Muscle of leg (tissue), 11 donors: ENCODE results near the gene THOC5. TPM values are rescaled to one million over a fixed set of nuclear protein-coding genes. Genes with fewer than 3 reads are reported as not detected.

Source experiments
- DNase-seq: peaks from one replicate; pipeline ENCODE4 v3.0.0; 2013
- H3K27ac ChIP-seq: one replicate; pipeline ENCODE4 v1.5.1; 2013; ENCODE audit warnings: mild to moderate bottlenecking, low read length, control low read depth
- H3K27me3 ChIP-seq: one replicate; pipeline ENCODE4 v1.6.1; 2013; ENCODE audit warnings: low read length; ENCODE audit not compliant: control insufficient read depth, insufficient read depth
- H3K36me3 ChIP-seq: one replicate; pipeline ENCODE4 v1.6.1; 2013; ENCODE audit warnings: low read length; ENCODE audit not compliant: control insufficient read depth, insufficient read depth
- H3K4me1 ChIP-seq: one replicate; pipeline ENCODE4 v1.6.1; 2013; ENCODE audit warnings: low read length; ENCODE audit not compliant: control insufficient read depth, insufficient read depth
- H3K4me3 ChIP-seq: one replicate; pipeline ENCODE4 v1.5.1; 2013; ENCODE audit warnings: low read length, control low read depth
- H3K9me3 ChIP-seq: replicated peaks from 2 replicates; pipeline ENCODE4 v1.6.1; 2013; ENCODE audit warnings: low read depth, low read length; ENCODE audit not compliant: control insufficient read depth
- WGBS: methylation state at CpG from one replicate; pipeline ENCODE4 v1.1.5; 2013; ENCODE audit warnings: missing lambda C conversion rate; ENCODE audit not compliant: insufficient coverage; 5-methylcytosine and 5-hydroxymethylcytosine counted together
- polyA plus RNA-seq, 8 donors: library from polyadenylated mRNA; unstranded; fragments of 120-200 nt; gene quantifications; one replicate each; pipeline versions ENCODE4 v1.2.1 to v1.2.3, GENCODE V29; 2013; ENCODE audit warnings: inconsistent platforms in 1 of 8, low replicate concordance in 1 of 8; ENCODE audit not compliant: insufficient read length in 8 of 8, insufficient read depth in 1 of 8
- total RNA-seq: library from RNA; stranded (reverse); fragments of 120-200 nt; gene quantifications from one replicate; pipeline ENCODE4 v1.2.4, GENCODE V29; 2013

The THOC5 gene
- total and polyA plus RNA-seq, 9 donors = 18.9 to 28.4 (median 22.3) TPM

GRCh38 chr22:29487426-29487986, 66.1 kb downstream of the THOC5 start:
- WGBS = 92% methylated on average over 2 of the region's 6 CpGs
- Histone ChIP-seq H3K9me3 (no peaks in the 10 kb centered on the region), H3K27ac (no peak overlapping the region), H3K4me3 (no peak overlapping the region), H3K4me1 (no peaks in the 10 kb centered on the region), H3K27me3 (peaks cover 5% of the 10 kb centered on the region), H3K36me3 (no peaks in the 10 kb centered on the region)
- no peak for DNase-seq

GRCh38 chr22:29485448-29485847, 68.1 kb downstream of the THOC5 start:
- no peak overlapping the region for H3K4me3 ChIP-seq
- WGBS = 90% methylated on average over 8 of the region's 8 CpGs

GRCh38 chr22:29484642-29485041, 68.9 kb downstream of the THOC5 start:
- H3K36me3 ChIP-seq = no peaks in the 10 kb centered on the region
- no peak overlapping the region for H3K27ac ChIP-seq
- peaks cover 32% of the 10 kb centered on the region for H3K27me3 ChIP-seq
- H3K4me3 ChIP-seq = no peak overlapping the region
- no peak for DNase-seq
- H3K9me3 ChIP-seq = no peaks in the 10 kb centered on the region
- no CpG with 5 or more reads among the region's 3 CpGs for WGBS
- peaks cover 17% of the 10 kb centered on the region for H3K4me1 ChIP-seq

More at GRCh38 chr22:29485448-29485847, 68.1 kb downstream of the THOC5 start:
- Histone ChIP-seq H3K27ac (no peak overlapping the region), H3K27me3 (peaks cover 24% of the 10 kb centered on the region), H3K36me3 (no peaks in the 10 kb centered on the region), H3K4me1 (peaks cover 11% of the 10 kb centered on the region), H3K9me3 (no peaks in the 10 kb centered on the region)
- no peak for DNase-seq

GRCh38 chr22:29483254-29483653, 70.3 kb downstream of the THOC5 start:
- H3K36me3 ChIP-seq = no peaks in the 10 kb centered on the region
- peaks cover 46% of the 10 kb centered on the region for H3K27me3 ChIP-seq
- H3K4me3 ChIP-seq = no peak overlapping the region
- H3K9me3 ChIP-seq = no peaks in the 10 kb centered on the region
- H3K27ac ChIP-seq = no peak overlapping the region
- 93% methylated on average over 11 of the region's 13 CpGs for WGBS
- no peak for DNase-seq
- peaks cover 17% of the 10 kb centered on the region for H3K4me1 ChIP-seq

GRCh38 chr22:29482726-29483125, 70.8 kb downstream of the THOC5 start:
- no peak for DNase-seq
- Histone ChIP-seq H3K9me3 (no peaks in the 10 kb centered on the region), H3K36me3 (no peaks in the 10 kb centered on the region), H3K27me3 (peaks cover 51% of the 10 kb centered on the region), H3K4me3 (no peak overlapping the region), H3K27ac (no peak overlapping the region), H3K4me1 (peaks cover 17% of the 10 kb centered on the region)
- 100% methylated on average over 3 of the region's 7 CpGs for WGBS

- Histone ChIP-seq H3K27ac (no peak overlapping the region), H3K9me3 (no peaks in the 10 kb centered on the region), H3K36me3 (no peaks in the 10 kb centered on the region), H3K27me3 (peaks cover 55% of the 10 kb centered on the region), H3K4me1 (peaks cover 17% of the 10 kb centered on the region), H3K4me3 (no peak overlapping the region)
- 61% methylated on average over 9 of the region's 11 CpGs for WGBS
- DNase-seq = no peak
Observed at GRCh38 chr22:29482253-29482652, 71.3 kb downstream of the THOC5 start.

DNA sequence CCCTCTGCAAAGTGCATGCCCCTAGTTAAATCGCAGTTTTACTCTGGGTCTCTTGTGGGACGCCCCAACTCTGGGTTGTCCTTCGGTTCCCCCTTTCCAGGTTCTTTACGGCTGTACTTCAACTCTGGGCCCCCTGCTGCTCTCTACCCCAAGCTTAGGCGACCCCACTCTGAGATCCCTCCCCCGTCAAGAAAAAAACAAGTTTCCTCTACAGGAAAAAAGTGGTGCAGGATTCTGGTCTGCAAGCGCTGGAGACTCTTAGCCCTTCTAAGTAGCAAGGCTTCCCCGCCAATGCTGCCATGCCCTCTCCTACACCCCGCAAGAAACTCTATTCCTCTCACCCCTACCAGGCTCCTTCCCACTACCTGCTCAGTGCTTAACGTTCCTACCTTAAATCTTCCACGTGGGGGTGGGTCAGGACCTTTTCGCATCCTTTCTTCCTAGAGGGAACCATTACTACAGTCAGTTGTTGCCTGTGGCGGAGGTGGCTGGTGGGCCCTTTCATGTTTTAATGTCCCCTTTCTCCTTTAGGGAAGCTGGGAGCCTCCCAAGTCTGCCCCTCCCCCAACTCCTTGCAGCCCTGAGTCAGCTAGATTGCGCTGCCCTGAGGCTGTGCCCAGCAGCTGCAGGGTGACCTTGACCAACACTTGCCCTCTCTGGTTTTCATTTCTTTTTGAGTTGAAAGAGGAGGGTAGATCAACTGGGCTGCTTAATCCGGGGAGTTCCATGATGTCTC, 72.1 kb downstream of the THOC5 start:
- WGBS = 4% methylated on average over 13 of the region's 15 CpGs

DNA sequence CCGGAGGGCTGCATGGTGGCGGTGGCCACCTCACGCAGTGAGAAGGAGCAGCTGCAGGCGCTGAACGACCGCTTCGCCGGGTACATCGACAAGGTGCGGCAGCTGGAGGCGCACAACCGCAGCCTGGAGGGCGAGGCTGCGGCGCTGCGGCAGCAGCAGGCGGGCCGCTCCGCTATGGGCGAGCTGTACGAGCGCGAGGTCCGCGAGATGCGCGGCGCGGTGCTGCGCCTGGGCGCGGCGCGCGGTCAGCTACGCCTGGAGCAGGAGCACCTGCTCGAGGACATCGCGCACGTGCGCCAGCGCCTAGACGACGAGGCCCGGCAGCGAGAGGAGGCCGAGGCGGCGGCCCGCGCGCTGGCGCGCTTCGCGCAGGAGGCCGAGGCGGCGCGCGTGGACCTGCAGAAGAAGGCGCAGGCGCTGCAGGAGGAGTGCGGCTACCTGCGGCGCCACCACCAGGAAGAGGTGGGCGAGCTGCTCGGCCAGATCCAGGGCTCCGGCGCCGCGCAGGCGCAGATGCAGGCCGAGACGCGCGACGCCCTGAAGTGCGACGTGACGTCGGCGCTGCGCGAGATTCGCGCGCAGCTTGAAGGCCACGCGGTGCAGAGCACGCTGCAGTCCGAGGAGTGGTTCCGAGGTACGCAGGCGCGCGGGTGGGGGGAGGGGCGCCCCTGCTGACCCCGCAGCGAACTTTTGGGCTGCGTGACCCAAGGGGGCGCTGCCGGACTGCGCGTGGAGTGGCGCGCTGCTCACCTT, 72.9 kb downstream of the THOC5 start:
- WGBS = 1% methylated on average over 106 of the region's 107 CpGs

More for the DNA sequence above, 72.1 kb downstream of the THOC5 start:
- DNase-seq = peak; percentile 27
- Histone ChIP-seq H3K4me3 (peak overlapping the region; percentile 19), H3K27me3 (peaks cover 61% of the 10 kb centered on the region), H3K27ac (no peak overlapping the region), H3K4me1 (peaks cover 17% of the 10 kb centered on the region), H3K9me3 (no peaks in the 10 kb centered on the region), H3K36me3 (no peaks in the 10 kb centered on the region)

GRCh38 chr22:29480262-29480511, 73.4 kb downstream of the THOC5 start:
- Histone ChIP-seq H3K27ac (no peak overlapping the region), H3K4me1 (peaks cover 17% of the 10 kb centered on the region), H3K4me3 (peak overlapping the region; percentile 5), H3K9me3 (no peaks in the 10 kb centered on the region), H3K27me3 (peaks cover 64% of the 10 kb centered on the region), H3K36me3 (no peaks in the 10 kb centered on the region)
- WGBS = 2% methylated on average over 39 of the region's 39 CpGs
- DNase-seq = no peak

More for the DNA sequence above, 72.9 kb downstream of the THOC5 start:
- peak; percentile 84 for DNase-seq
- Histone ChIP-seq H3K9me3 (no peaks in the 10 kb centered on the region), H3K27me3 (peaks cover 64% of the 10 kb centered on the region), H3K27ac (no peak overlapping the region), H3K36me3 (no peaks in the 10 kb centered on the region), H3K4me3 (peak overlapping the region; percentile 19), H3K4me1 (peaks cover 17% of the 10 kb centered on the region)
